H9 (cell line): Measurements from ENCODE around the gene CTNNA3. TPM values are rescaled to one million over a fixed set of nuclear protein-coding genes. Genes with fewer than 3 reads are reported as not detected.

Experiments
- DNase-seq: peaks from one replicate; pipeline ENCODE4 v3.0.0-alpha.2; 2017
- H2AFZ ChIP-seq: one replicate; pipeline ENCODE4 v1.6.1; 2013; ENCODE audit warnings: mild to moderate bottlenecking, low read length, control low read depth, moderate library complexity
- H2AK5ac ChIP-seq: 2 replicates; pipeline ENCODE4 v1.6.1; 2013; ENCODE audit warnings: low read length, control low read depth, mixed read lengths; ENCODE audit not compliant: insufficient read length
- H2BK120ac ChIP-seq: one replicate; pipeline ENCODE4 v1.6.1; 2013; ENCODE audit warnings: low read depth, mild to moderate bottlenecking, low read length, control low read depth, inconsistent platforms; ENCODE audit not compliant: poor library complexity, severe bottlenecking
- H2BK12ac ChIP-seq: 2 replicates; pipeline ENCODE4 v1.6.1; 2013; ENCODE audit warnings: low read length, control low read depth, mixed read lengths, low read depth; ENCODE audit not compliant: insufficient read length
- H2BK15ac ChIP-seq: 2 replicates; pipeline ENCODE4 v1.6.1; 2013; ENCODE audit warnings: low read depth, low read length, control low read depth
- H2BK20ac ChIP-seq: one replicate; pipeline ENCODE4 v1.6.1; 2013; ENCODE audit warnings: low read depth, mild to moderate bottlenecking, low read length, control low read depth, inconsistent platforms; ENCODE audit not compliant: poor library complexity, severe bottlenecking
- H2BK5ac ChIP-seq: 2 replicates; pipeline ENCODE4 v1.6.1; 2013; ENCODE audit warnings: low read length, control low read depth, mixed read lengths; ENCODE audit not compliant: insufficient read length
- H3K14ac ChIP-seq: 2 replicates; pipeline ENCODE4 v1.6.1; 2013; ENCODE audit warnings: low read length, control low read depth; ENCODE audit not compliant: insufficient read depth
- H3K18ac ChIP-seq: 2 replicates; pipeline ENCODE4 v1.6.1; 2013; ENCODE audit warnings: low read depth, mild to moderate bottlenecking, mixed read lengths, low read length, control low read depth; ENCODE audit not compliant: insufficient read length
- H3K23ac ChIP-seq: 2 replicates; pipeline ENCODE4 v1.6.1; 2013; ENCODE audit warnings: low read length, control low read depth, mixed read lengths, low read depth; ENCODE audit not compliant: insufficient read length
- H3K23me2 ChIP-seq: 2 replicates; pipeline ENCODE4 v1.6.1; 2013; ENCODE audit warnings: low read depth, mild to moderate bottlenecking, mixed read lengths, low read length, control low read depth; ENCODE audit not compliant: insufficient read length, poor library complexity, severe bottlenecking
- H3K27ac ChIP-seq: 2 replicates; pipeline ENCODE4 v1.5.1; 2013; ENCODE audit warnings: low read length, control low read depth, mixed read lengths, low read depth; ENCODE audit not compliant: insufficient read length
- H3K27me3 ChIP-seq: 2 replicates; pipeline ENCODE4 v1.6.1; 2013; ENCODE audit warnings: low read length, control low read depth, inconsistent platforms; ENCODE audit not compliant: insufficient read depth
- H3K4ac ChIP-seq: 2 replicates; pipeline ENCODE4 v1.6.1; 2013; ENCODE audit warnings: low read depth, mild to moderate bottlenecking, control low read depth, inconsistent platforms, low read length, moderate library complexity
- H3K4me1 ChIP-seq: 2 replicates; pipeline ENCODE4 v1.6.1; 2013; ENCODE audit warnings: low read length, control low read depth, inconsistent platforms; ENCODE audit not compliant: insufficient read depth
- H3K4me2 ChIP-seq: 2 replicates; pipeline ENCODE4 v1.6.1; 2013; ENCODE audit warnings: low read length, control low read depth, mixed read lengths; ENCODE audit not compliant: insufficient read length, insufficient read depth
- H3K56ac ChIP-seq: 2 replicates; pipeline ENCODE4 v1.6.1; 2013; ENCODE audit warnings: low read depth, mild to moderate bottlenecking, mixed read lengths, low read length, control low read depth; ENCODE audit not compliant: insufficient read length
- H3K79me1 ChIP-seq: 2 replicates; pipeline ENCODE4 v1.6.1; 2013; ENCODE audit warnings: low read depth, mild to moderate bottlenecking, moderate library complexity, low read length, control low read depth, inconsistent platforms; ENCODE audit not compliant: insufficient read depth, poor library complexity, severe bottlenecking
- H3K79me2 ChIP-seq: 2 replicates; pipeline ENCODE4 v1.6.1; 2013; ENCODE audit warnings: low read length, control low read depth, inconsistent platforms; ENCODE audit not compliant: insufficient read depth
- H3K9ac ChIP-seq: 2 replicates; pipeline ENCODE4 v1.6.1; 2013; ENCODE audit warnings: low read length, control low read depth, mixed read lengths; ENCODE audit not compliant: insufficient read length; ENCODE audit errors: extremely low read depth
- H3K9me3 ChIP-seq: one replicate; pipeline ENCODE4 v1.6.1; 2013; ENCODE audit warnings: low read depth, low read length, inconsistent platforms; ENCODE audit not compliant: control insufficient read depth
- H3T11ph ChIP-seq: one replicate; pipeline ENCODE4 v1.6.1; 2013; ENCODE audit warnings: mild to moderate bottlenecking, low read length, control low read depth, inconsistent platforms
- H4K20me1 ChIP-seq: one replicate; pipeline ENCODE4 v1.6.1; 2013; ENCODE audit not compliant: control insufficient read depth, insufficient read length, insufficient read depth
- H4K5ac ChIP-seq: 2 replicates; pipeline ENCODE4 v1.6.1; 2013; ENCODE audit warnings: low read depth, mild to moderate bottlenecking, mixed read lengths, low read length, control low read depth; ENCODE audit not compliant: insufficient read length
- H4K8ac ChIP-seq: replicated peaks from 2 replicates; pipeline ENCODE4 v1.6.1; 2013; ENCODE audit warnings: low read length, control low read depth, mixed read lengths, low read depth; ENCODE audit not compliant: insufficient read length
- H4K91ac ChIP-seq: 2 replicates; pipeline ENCODE4 v1.6.1; 2013; ENCODE audit warnings: low read depth, mild to moderate bottlenecking, moderate library complexity, mixed read lengths, low read length, control low read depth; ENCODE audit not compliant: insufficient read length
- H3K27ac Mint-ChIP-seq, 3 experiments: 2 replicates in 2 of 3; 3 replicates in 1 of 3; pipeline ENCODE4 v1.8.0; 2020 to 2021; ENCODE audit warnings: mixed read lengths in 3 of 3, mild to moderate bottlenecking in 1 of 3, moderate library complexity in 1 of 3
- H3K27me3 Mint-ChIP-seq: 2 replicates; pipeline ENCODE4 v1.8.0; 2021; ENCODE audit warnings: low read depth, mild to moderate bottlenecking, moderate library complexity, mixed read lengths
- H3K36me3 Mint-ChIP-seq, 3 experiments: 2 replicates in 2 of 3; 3 replicates in 1 of 3; pipeline ENCODE4 v1.8.0; 2020 to 2021; ENCODE audit warnings: low read depth in 3 of 3, mixed read lengths in 3 of 3; ENCODE audit not compliant: insufficient read depth in 1 of 3
- H3K4me1 Mint-ChIP-seq, 2 experiments: 2 replicates each; pipeline ENCODE4 v1.8.0; 2020; ENCODE audit warnings: mixed read lengths in 2 of 2
- H3K4me3 Mint-ChIP-seq, 2 experiments: 2 replicates in 1 of 2; 3 replicates in 1 of 2; pipeline ENCODE4 v1.8.0; 2020 to 2021; ENCODE audit warnings: mild to moderate bottlenecking in 2 of 2, mixed read lengths in 2 of 2, moderate library complexity in 1 of 2
- H3K9me3 Mint-ChIP-seq, 2 experiments: 2 replicates in 1 of 2; 3 replicates in 1 of 2; pipeline ENCODE4 v1.8.0; 2020; ENCODE audit warnings: mild to moderate bottlenecking in 2 of 2, mixed read lengths in 2 of 2, moderate library complexity in 1 of 2
- total RNA-seq: library from RNA; stranded (reverse); gene quantifications from 2 replicates; pipeline ENCODE4 v1.2.1, GENCODE V29; 2021
- TF ChIP-seq, protein P1 (sequence below): fragments of 200-600 bp; sonication (generic); conservative IDR thresholded peaks from 3 replicates; pipeline ENCODE4 v1.8.0; 2021; ENCODE audit warnings: antibody characterized with exemption, mild to moderate bottlenecking

The CTNNA3 gene
- total RNA-seq, 1 experiment from 2014 or later, result 3.3 TPM

DNA sequence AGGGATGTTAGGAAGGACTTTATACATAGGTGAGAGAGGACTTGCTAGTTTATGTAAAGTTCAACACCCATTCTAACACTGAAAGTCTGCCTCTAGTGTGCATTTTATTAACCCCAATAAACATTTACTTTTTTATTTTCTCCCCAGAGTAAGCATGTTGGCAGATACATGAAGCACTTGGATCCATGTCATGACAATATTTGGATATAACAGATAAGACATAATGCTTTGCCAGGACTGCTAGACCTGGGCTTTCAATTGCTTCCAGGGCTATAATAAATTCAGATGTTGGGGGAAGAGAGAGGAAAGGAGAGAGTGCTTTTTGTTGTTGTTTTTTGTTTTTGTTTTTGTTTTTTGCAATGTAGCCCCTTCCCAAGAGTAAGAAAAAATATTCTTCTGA is 1039.5 kb downstream of the CTNNA3 start:
- Histone ChIP-seq H3K27me3 (no peaks in the 10 kb centered on the region), H3K79me1 (no peaks in the 10 kb centered on the region), H3K23me2 (no peaks in the 10 kb centered on the region), H2BK20ac (no peak overlapping the region), H2BK5ac (no peak overlapping the region), H3K4me2 (no peak overlapping the region), H2BK12ac (no peak overlapping the region), H3T11ph (no peak overlapping the region), H4K91ac (no peak overlapping the region), H2AFZ (no peak overlapping the region), H3K18ac (no peak overlapping the region), H4K20me1 (no peaks in the 10 kb centered on the region), H3K4me1 (no peaks in the 10 kb centered on the region), H3K14ac (no peak overlapping the region), H3K79me2 (no peaks in the 10 kb centered on the region), H4K8ac (no peak overlapping the region), H2BK120ac (no peak overlapping the region), H2BK15ac (no peak overlapping the region), H3K9me3 (no peaks in the 10 kb centered on the region), H3K23ac (no peak overlapping the region), H3K27ac (no peak overlapping the region), H4K5ac (no peak overlapping the region), H2AK5ac (no peak overlapping the region), H3K4ac (no peak overlapping the region), H3K56ac (no peak overlapping the region), H3K9ac (no peak overlapping the region)
- Mint-ChIP-seq H3K4me1 (no peaks in the 10 kb centered on the region), H3K4me3 (no peak overlapping the region), H3K9me3 (peaks cover 25 to 26% of the 10 kb centered on the region in 2 experiments), H3K27ac (no peak overlapping the region), H3K36me3 (peaks cover 9 to 21% (median 13%) of the 10 kb centered on the region in 3 experiments; a peak in 6 of 7 replicates), H3K27me3 (no peaks in the 10 kb centered on the region)
- no peak for DNase-seq
- TF ChIP-seq, protein P1, sequence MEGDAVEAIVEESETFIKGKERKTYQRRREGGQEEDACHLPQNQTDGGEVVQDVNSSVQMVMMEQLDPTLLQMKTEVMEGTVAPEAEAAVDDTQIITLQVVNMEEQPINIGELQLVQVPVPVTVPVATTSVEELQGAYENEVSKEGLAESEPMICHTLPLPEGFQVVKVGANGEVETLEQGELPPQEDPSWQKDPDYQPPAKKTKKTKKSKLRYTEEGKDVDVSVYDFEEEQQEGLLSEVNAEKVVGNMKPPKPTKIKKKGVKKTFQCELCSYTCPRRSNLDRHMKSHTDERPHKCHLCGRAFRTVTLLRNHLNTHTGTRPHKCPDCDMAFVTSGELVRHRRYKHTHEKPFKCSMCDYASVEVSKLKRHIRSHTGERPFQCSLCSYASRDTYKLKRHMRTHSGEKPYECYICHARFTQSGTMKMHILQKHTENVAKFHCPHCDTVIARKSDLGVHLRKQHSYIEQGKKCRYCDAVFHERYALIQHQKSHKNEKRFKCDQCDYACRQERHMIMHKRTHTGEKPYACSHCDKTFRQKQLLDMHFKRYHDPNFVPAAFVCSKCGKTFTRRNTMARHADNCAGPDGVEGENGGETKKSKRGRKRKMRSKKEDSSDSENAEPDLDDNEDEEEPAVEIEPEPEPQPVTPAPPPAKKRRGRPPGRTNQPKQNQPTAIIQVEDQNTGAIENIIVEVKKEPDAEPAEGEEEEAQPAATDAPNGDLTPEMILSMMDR, result no peak
